Stomach smooth muscle (tissue), 2 donors: ENCODE measurements around the gene HSPB6.

Source experiments
- H3K27ac ChIP-seq: one replicate; pipeline ENCODE4 v1.7.0; 2013; ENCODE audit warnings: mild to moderate bottlenecking, low read length, inconsistent platforms
- H3K27me3 ChIP-seq, 2 donors: one replicate each; pipeline ENCODE4 v1.7.0; 2013; ENCODE audit warnings: low read length in 2 of 2; ENCODE audit not compliant: insufficient read depth in 2 of 2, control insufficient read depth in 1 of 2
- H3K36me3 ChIP-seq, 2 donors: one replicate each; pipeline ENCODE4 v1.7.0; 2013; ENCODE audit warnings: low read length in 2 of 2; ENCODE audit not compliant: control insufficient read depth in 2 of 2, insufficient read depth in 2 of 2
- H3K4me1 ChIP-seq: one replicate; pipeline ENCODE4 v1.7.0; 2013; ENCODE audit warnings: low read length; ENCODE audit not compliant: control insufficient read depth, insufficient read depth
- H3K4me3 ChIP-seq, 2 donors: one replicate each; pipeline ENCODE4 v1.7.0; 2013; ENCODE audit warnings: low read length in 2 of 2
- H3K9ac ChIP-seq, 2 donors: one replicate each; pipeline ENCODE4 v1.7.0; 2013; ENCODE audit warnings: low read length in 2 of 2, mild to moderate bottlenecking in 1 of 2
- H3K9me3 ChIP-seq, 2 donors: one replicate each; pipeline ENCODE4 v1.7.0; 2013; ENCODE audit warnings: low read length in 2 of 2; ENCODE audit not compliant: control insufficient read depth in 2 of 2
- donor health status: healthy.
- donor health status: Pancreatic carcinoma.

Gene HSPB6

DNA sequence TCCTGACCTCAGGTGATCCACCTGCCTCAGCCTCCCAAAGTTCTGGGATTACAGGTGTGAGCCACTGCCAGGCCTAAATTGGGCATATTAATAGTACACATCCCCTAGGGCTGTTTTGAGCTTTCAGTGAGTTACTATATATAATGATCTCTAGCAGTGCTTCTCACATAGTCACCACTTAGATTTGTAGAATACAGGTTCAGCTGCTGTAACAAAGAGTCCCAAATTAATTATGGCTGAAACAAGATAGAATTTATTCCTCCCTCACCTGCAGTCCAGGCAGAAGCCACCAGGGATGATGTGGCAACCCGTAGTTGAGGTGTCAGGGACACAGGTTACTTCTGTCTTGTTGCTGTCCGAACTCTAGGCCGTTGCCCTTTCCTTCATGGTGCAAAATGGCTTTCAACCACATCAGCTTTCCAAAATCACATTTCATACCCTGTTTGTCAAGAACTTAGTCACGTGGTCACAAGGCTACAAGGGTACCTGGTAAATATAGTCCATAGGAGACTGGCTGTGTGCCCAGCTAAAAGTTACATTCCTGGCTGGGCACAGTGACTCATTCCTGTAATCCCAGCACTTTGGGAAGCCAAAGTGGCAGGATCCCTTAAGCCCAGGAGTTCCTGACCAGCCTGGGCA lies 4.0 kb upstream of the HSPB6 start:
- H3K9me3 ChIP-seq: no peaks in the 10 kb centered on the region
- no peaks in the 10 kb centered on the region for H3K27me3 ChIP-seq
- no peak overlapping the region for H3K9ac ChIP-seq
- no peak overlapping the region for H3K4me3 ChIP-seq
- no peak overlapping the region for H3K27ac ChIP-seq
- H3K36me3 ChIP-seq: peaks cover 10 to 18% of the 10 kb centered on the region in 2 donors
- H3K4me1 ChIP-seq: peaks cover 25% of the 10 kb centered on the region

DNA sequence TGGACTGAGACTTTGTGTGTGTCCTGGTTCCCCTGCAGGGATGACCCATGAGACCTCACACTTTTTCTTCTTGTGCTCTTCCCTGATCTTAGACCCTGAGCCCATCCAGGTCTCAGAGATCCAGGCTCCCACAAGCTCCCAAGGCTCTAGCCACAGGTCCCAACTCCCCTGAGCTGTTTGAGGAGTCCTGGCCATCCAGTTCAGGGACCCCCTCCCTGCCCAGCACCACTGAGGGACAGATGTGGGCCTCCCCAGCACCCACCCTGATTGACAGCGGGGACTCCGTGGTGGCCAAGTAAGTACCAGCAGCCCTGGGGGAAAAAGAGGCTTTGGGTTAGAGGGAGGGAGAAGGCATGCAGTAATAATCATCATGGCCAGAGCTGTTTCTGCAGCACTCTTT lies 2.9 kb upstream of the HSPB6 start:
- Histone ChIP-seq H3K36me3 (peaks cover 8 to 14% of the 10 kb centered on the region in 2 donors), H3K27ac (no peak overlapping the region), H3K9ac (no peak overlapping the region), H3K27me3 (no peaks in the 10 kb centered on the region), H3K9me3 (no peaks in the 10 kb centered on the region), H3K4me1 (peaks cover 31% of the 10 kb centered on the region), H3K4me3 (peak overlapping the region in 1 of 2 donors; percentile 8)

GRCh38 chr19:35757749-35758608 lies 1.1 kb upstream of the HSPB6 start, which contains the start of gene PROSER3:
Gene PROSER3 (plus strand): TSS chr19:35758176. CDS start chr19:35758216, 40 bp downstream.
- Histone ChIP-seq H3K36me3 (peaks cover 15 to 21% of the 10 kb centered on the region in 2 donors), H3K9ac (peak within 1 kb of the TSS; percentile 99 to 100), H3K27ac (peak within 1 kb of the TSS; percentile 100), H3K4me1 (peaks cover 44% of the 10 kb centered on the region), H3K4me3 (peak within 1 kb of the TSS; percentile 97 to 99), H3K27me3 (no peaks in the 10 kb centered on the region), H3K9me3 (no peaks in the 10 kb centered on the region)

DNA sequence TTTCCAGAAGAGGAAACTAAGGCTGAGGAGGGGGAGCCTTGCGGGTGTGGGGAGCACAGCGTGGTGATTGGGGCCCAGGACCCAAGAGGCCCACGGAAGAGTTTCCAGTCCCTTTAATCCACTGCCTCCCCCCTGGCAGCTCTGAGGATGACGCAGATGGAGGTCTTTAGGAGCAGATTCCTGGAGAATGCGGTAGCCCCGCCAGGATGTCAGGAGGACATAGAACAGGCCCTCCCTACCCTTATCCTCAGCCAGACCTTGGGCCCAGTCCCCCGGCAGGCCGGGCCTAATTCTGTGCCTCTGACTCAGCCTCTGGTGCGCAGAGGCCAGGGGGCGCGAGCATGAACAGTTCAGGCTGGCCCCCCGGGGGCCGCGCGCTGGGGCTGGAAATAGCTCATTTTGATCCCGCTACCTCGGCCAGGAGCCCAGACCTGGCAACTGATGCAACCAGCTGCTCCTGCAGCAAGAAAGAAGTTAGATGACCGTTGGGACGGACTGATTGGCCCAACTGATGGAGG lies 461 bp upstream of the HSPB6 start:
- Histone ChIP-seq H3K9me3 (no peaks in the 10 kb centered on the region), H3K36me3 (peaks cover 21 to 24% of the 10 kb centered on the region in 2 donors), H3K27me3 (no peaks in the 10 kb centered on the region), H3K27ac (peak overlapping the region; percentile 100), H3K4me3 (peak overlapping the region; percentile 87 to 99), H3K9ac (peak overlapping the region; percentile 99 to 100), H3K4me1 (peaks cover 44% of the 10 kb centered on the region)

- peak overlapping the region; percentile 99 to 100 for H3K9ac ChIP-seq
- peaks cover 12 to 21% of the 10 kb centered on the region in 2 donors for H3K36me3 ChIP-seq
- H3K27ac ChIP-seq: peak overlapping the region; percentile 100
- H3K27me3 ChIP-seq: no peaks in the 10 kb centered on the region
- peaks cover 49% of the 10 kb centered on the region for H3K4me1 ChIP-seq
- peak overlapping the region; percentile 87 to 99 for H3K4me3 ChIP-seq
- H3K9me3 ChIP-seq: no peaks in the 10 kb centered on the region
Observed at GRCh38 chr19:35755550-35756376, 1.1 kb downstream of the HSPB6 start.

- peak overlapping the region; percentile 100 for H3K27ac ChIP-seq
- H3K4me3 ChIP-seq: peak overlapping the region; percentile 66 to 99
- H3K9me3 ChIP-seq: no peaks in the 10 kb centered on the region
- H3K36me3 ChIP-seq: peaks cover 14 to 21% of the 10 kb centered on the region in 2 donors
- H3K4me1 ChIP-seq: peaks cover 52% of the 10 kb centered on the region
- H3K9ac ChIP-seq: peak overlapping the region; percentile 49 to 80
- no peaks in the 10 kb centered on the region for H3K27me3 ChIP-seq
Observed at GRCh38 chr19:35755131-35755549, 1.7 kb downstream of the HSPB6 start.

GRCh38 chr19:35754370-35755130 lies 2.3 kb downstream of the HSPB6 start:
- H3K36me3 ChIP-seq: peaks cover 14 to 21% of the 10 kb centered on the region in 2 donors
- peak overlapping the region; percentile 66 to 99 for H3K4me3 ChIP-seq
- H3K9me3 ChIP-seq: no peaks in the 10 kb centered on the region
- H3K27me3 ChIP-seq: no peaks in the 10 kb centered on the region
- peaks cover 54% of the 10 kb centered on the region for H3K4me1 ChIP-seq
- H3K9ac ChIP-seq: peak overlapping the region; percentile 49 to 80
- H3K27ac ChIP-seq: peak overlapping the region; percentile 100

DNA sequence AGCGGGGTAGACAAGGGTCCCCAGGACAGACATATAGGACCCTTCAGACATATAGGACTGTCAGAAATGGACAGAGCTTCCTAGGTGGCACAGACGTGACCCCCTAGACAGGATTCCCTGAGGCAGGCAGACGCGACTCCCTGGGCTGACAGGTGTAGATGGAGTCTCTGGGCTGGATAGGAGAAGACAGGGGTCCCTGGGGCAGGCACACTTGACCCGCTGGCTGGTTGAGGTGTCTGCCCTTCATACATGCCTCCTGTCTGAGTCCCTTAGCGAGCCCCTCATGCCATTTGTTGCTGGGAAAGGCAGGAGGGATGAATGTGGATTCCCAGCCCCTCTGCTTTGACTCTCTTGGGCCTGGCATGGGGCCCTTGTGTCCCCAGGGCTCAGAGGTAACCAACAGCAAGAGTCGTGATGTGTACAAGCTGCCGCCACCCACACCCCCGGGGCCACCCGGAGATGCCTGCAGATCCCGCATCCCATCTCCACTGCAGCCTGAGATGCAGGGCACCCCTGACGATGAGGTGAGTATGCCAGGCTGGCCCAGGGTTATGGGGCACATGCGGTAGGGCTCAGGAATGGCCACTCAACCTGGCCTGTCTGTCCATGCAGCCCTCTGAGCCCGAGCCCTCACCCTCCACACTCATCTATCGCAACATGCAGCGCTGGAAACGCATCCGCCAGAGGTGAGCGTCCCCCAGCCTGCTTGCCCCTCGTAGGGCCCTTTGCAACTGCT lies 3.0 kb downstream of the HSPB6 start:
- no peaks in the 10 kb centered on the region for H3K27me3 ChIP-seq
- peak overlapping the region; percentile 100 for H3K27ac ChIP-seq
- no peak overlapping the region for H3K4me3 ChIP-seq
- peak overlapping the region; percentile 13 to 15 for H3K9ac ChIP-seq
- peaks cover 14 to 21% of the 10 kb centered on the region in 2 donors for H3K36me3 ChIP-seq
- no peaks in the 10 kb centered on the region for H3K9me3 ChIP-seq
- peaks cover 51% of the 10 kb centered on the region for H3K4me1 ChIP-seq

- Histone ChIP-seq H3K36me3 (peaks cover 14 to 21% of the 10 kb centered on the region in 2 donors), H3K9ac (no peak overlapping the region)
Observed at GRCh38 chr19:35752746-35753350, 4.0 kb downstream of the HSPB6 start.

More at GRCh38 chr19:35752746-35753350, 4.0 kb downstream of the HSPB6 start:
- peak overlapping the region; percentile 100 for H3K27ac ChIP-seq
- peaks cover 55% of the 10 kb centered on the region for H3K4me1 ChIP-seq
- H3K9me3 ChIP-seq: no peaks in the 10 kb centered on the region
- no peak overlapping the region for H3K4me3 ChIP-seq
- no peaks in the 10 kb centered on the region for H3K27me3 ChIP-seq
